ENCODE data around the gene RBM5. TPM values are rescaled to one million over a fixed set of nuclear protein-coding genes. Genes with fewer than 3 reads are reported as not detected.

Gene RBM5
- total RNA-seq, 2 experiments from 2014 or later, result 256 to 257 TPM

DNA sequence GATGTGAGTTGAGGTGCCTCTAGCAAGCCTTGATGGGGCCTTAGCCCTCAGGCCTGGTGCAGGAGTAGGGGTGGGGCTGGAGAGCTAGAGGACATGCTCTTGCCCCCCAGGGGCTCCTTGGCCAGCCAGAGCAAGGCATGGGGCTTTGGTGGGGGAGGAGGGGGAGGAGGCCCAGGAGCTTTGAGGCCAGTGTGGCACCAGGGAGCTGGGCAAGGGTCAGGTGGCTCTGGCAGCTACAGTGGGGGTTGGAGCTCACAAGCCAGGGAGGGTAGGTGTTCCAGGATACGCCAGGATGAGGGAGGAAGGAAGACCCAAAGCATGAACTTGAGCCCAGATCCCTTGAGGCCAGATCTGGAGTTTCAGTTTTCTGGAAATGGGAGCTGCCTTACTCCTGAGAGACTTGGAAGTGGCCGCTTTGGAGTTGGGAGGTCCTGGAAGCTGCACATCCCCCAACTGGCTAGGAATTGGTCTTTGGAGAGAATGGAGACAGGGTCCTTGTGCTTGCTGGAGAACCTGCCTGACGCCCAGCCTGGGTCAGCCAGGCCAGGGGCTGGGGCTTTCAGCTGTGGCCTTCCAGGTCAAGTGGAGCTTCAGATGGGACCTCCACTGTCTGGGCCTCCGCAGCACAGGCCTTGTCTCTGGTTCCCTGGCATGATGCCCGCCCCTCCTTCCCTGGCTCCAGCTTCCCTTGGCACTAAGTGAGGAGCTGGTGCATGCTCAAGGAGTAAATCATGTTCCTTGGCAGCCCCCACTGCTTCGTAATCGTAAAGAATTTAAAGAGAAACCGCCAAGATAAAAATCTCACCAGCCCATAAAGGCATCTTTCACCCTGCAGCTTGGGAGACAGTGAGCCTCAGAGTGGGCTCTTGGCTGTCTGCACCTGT is 75.1 kb downstream of the RBM5 start:
- no peak for DNase-seq
- Mint-ChIP-seq H3K9me3 (no peaks in the 10 kb centered on the region), H3K36me3 (no peaks in the 10 kb centered on the region), H3K4me3 (no peak overlapping the region), H3K27me3 (peaks cover 8% of the 10 kb centered on the region), H3K4me1 (no peaks in the 10 kb centered on the region), H3K27ac (no peak overlapping the region)
- no peak for ATAC-seq (ENCODE audit: low read depth)
- POLR2A ChIA-PET, result no interaction called here

GRCh38 chr3:50164481-50164880 is 75.8 kb downstream of the RBM5 start:
- no peak for ATAC-seq (ENCODE audit: low read depth)
- DNase-seq, result no peak
- H3K4me1 Mint-ChIP-seq, result no peaks in the 10 kb centered on the region
- no peaks in the 10 kb centered on the region for H3K9me3 Mint-ChIP-seq
- H3K27me3 Mint-ChIP-seq, result peaks cover 8% of the 10 kb centered on the region
- no peak overlapping the region for H3K27ac Mint-ChIP-seq
- H3K36me3 Mint-ChIP-seq, result no peaks in the 10 kb centered on the region
- no peak overlapping the region for H3K4me3 Mint-ChIP-seq
- POLR2A ChIA-PET, result no interaction called here

- POLR2A ChIA-PET, result no interaction called here
- no peak for ATAC-seq (ENCODE audit: low read depth)
Measured at GRCh38 chr3:50164984-50165909, 76.5 kb downstream of the RBM5 start.

DNA sequence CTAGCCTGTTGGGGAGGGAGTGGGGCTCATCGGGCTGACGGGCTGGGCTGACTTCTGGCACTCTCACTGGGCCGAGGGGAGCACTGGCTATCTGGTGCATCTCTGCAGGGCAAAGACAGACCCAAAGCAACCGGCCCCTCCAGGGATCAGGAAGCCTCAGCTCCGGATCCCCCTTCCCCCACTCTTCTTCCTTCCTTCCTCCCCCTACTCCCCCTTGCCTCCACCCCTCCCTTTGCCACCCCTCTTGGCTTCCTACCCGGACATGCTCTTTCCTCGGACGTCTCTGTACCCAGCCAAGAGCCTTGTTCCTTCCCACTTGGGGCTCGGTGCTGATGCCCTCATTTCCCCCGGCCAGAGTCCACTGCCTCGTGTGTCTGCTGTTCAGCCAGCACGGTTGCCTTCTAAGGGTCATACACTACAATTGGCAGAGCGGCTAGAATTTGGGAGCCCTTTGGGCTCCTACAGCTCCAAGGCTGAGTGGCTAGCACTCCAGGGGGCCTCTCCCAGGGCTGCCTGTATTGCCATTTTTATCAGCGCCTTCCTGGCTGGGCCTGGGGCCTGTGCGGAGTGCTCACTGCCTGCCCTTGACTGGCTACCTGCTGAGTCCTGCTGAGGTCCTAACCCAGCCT is 77.3 kb downstream of the RBM5 start:
- DNase-seq, result no peak
- Mint-ChIP-seq H3K27ac (no peak overlapping the region), H3K27me3 (peaks cover 8% of the 10 kb centered on the region)

More at GRCh38 chr3:50164984-50165909, 76.5 kb downstream of the RBM5 start:
- H3K27ac Mint-ChIP-seq, result no peak overlapping the region
- H3K4me1 Mint-ChIP-seq, result no peaks in the 10 kb centered on the region
- no peak overlapping the region for H3K4me3 Mint-ChIP-seq
- H3K27me3 Mint-ChIP-seq, result peaks cover 8% of the 10 kb centered on the region
- DNase-seq, result no peak
- H3K9me3 Mint-ChIP-seq, result no peaks in the 10 kb centered on the region
- no peaks in the 10 kb centered on the region for H3K36me3 Mint-ChIP-seq

DNA sequence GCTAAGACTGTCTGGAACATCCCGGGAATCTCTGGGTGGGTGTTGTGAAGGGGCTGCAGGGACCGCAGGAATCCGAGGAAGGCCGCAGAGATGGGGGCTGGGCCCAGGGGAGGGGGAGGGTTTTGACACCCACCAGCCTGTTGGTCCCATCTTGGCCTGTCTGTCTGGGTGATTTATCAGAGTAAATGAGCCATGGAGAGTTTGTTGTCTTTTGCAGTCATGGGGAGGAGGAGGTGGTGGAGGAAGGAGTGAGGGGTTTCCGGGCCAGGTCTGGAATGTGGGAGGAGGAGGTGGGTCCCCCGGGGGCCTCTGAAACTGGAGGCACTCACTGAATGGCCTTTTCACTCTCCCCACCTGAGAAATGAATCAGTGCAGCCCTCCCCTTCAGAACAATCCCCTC is 77.9 kb downstream of the RBM5 start:
- no peak for DNase-seq
- H3K4me1 Mint-ChIP-seq, result no peaks in the 10 kb centered on the region

More for the DNA sequence above, 77.3 kb downstream of the RBM5 start:
- Mint-ChIP-seq H3K4me3 (no peak overlapping the region), H3K9me3 (no peaks in the 10 kb centered on the region), H3K36me3 (no peaks in the 10 kb centered on the region), H3K4me1 (no peaks in the 10 kb centered on the region)
- no peak for ATAC-seq (ENCODE audit: low read depth)
- POLR2A ChIA-PET, result no interaction called here

GRCh38 chr3:50167069-50167840 is 78.5 kb downstream of the RBM5 start:
- H3K27ac Mint-ChIP-seq, result no peak overlapping the region
- peaks cover 6% of the 10 kb centered on the region for H3K27me3 Mint-ChIP-seq

More for the DNA sequence above, 77.9 kb downstream of the RBM5 start:
- Mint-ChIP-seq H3K27me3 (peaks cover 6% of the 10 kb centered on the region), H3K9me3 (no peaks in the 10 kb centered on the region), H3K27ac (no peak overlapping the region), H3K36me3 (no peaks in the 10 kb centered on the region), H3K4me3 (no peak overlapping the region)
- ATAC-seq (ENCODE audit: low read depth), result no peak
- POLR2A ChIA-PET, result no interaction called here

GRCh38 chr3:50167841-50168209 is 79.1 kb downstream of the RBM5 start:
- ATAC-seq (ENCODE audit: low read depth), result no peak
- no peak overlapping the region for H3K4me3 Mint-ChIP-seq

More at GRCh38 chr3:50167069-50167840, 78.5 kb downstream of the RBM5 start:
- H3K36me3 Mint-ChIP-seq, result no peaks in the 10 kb centered on the region
- no peak for DNase-seq
- no peaks in the 10 kb centered on the region for H3K4me1 Mint-ChIP-seq
- POLR2A ChIA-PET, result no interaction called here
- no peaks in the 10 kb centered on the region for H3K9me3 Mint-ChIP-seq
- no peak overlapping the region for H3K4me3 Mint-ChIP-seq
- no peak for ATAC-seq (ENCODE audit: low read depth)

GRCh38 chr3:50168388-50168787 is 79.7 kb downstream of the RBM5 start:
- Mint-ChIP-seq H3K4me1 (no peaks in the 10 kb centered on the region), H3K9me3 (no peaks in the 10 kb centered on the region), H3K36me3 (no peaks in the 10 kb centered on the region), H3K4me3 (no peak overlapping the region), H3K27me3 (peaks cover 3% of the 10 kb centered on the region), H3K27ac (no peak overlapping the region)
- DNase-seq, result no peak
- POLR2A ChIA-PET, result no interaction called here
- ATAC-seq (ENCODE audit: low read depth), result no peak

More at GRCh38 chr3:50167841-50168209, 79.1 kb downstream of the RBM5 start:
- DNase-seq, result no peak
- no peaks in the 10 kb centered on the region for H3K4me1 Mint-ChIP-seq
- H3K9me3 Mint-ChIP-seq, result no peaks in the 10 kb centered on the region
- H3K27ac Mint-ChIP-seq, result no peak overlapping the region
- H3K27me3 Mint-ChIP-seq, result peaks cover 3% of the 10 kb centered on the region
- POLR2A ChIA-PET, result no interaction called here
- no peaks in the 10 kb centered on the region for H3K36me3 Mint-ChIP-seq

Other genes with a start within 250 kb of the RBM5 start
- gene TRAIP, start 232.4 kb upstream of the RBM5 start, total RNA-seq, result 10 to 100 TPM; 24.0 to 24.4 TPM
- not detected for gene CAMKV, start 219.0 kb upstream of the RBM5 start, total RNA-seq
- gene MST1R, start 185.0 kb upstream of the RBM5 start, total RNA-seq, result 1 to 10 TPM; 1.7 to 2.9 TPM
- gene MON1A, start 159.1 kb upstream of the RBM5 start, total RNA-seq, result 10 to 100 TPM; 11.9 to 12.9 TPM
- gene RBM6, start 148.8 kb upstream of the RBM5 start, total RNA-seq, result 100 to 1,000 TPM; 147 TPM
- gene SEMA3F, start 66.4 kb downstream of the RBM5 start, total RNA-seq, result under 1 TPM in 1 of 2 experiments, not detected in 1; 0.09 TPM
- not detected for gene GNAT1, start 102.7 kb downstream of the RBM5 start, total RNA-seq
- not detected for gene SLC38A3, start 116.4 kb downstream of the RBM5 start, total RNA-seq
- gene GNAI2, start 147.3 kb downstream of the RBM5 start, total RNA-seq, result 100 to 1,000 TPM; 435 to 448 TPM
- gene SEMA3B, start 180.2 kb downstream of the RBM5 start, total RNA-seq, result 1 to 10 TPM in 1 of 2 experiments, under 1 TPM in 1; 0.36 to 1.0 TPM
- not detected for gene LSMEM2, start 190.2 kb downstream of the RBM5 start, total RNA-seq
- 10 to 100 TPM; 50.0 to 59.0 TPM for gene IFRD2, start 203.5 kb downstream of the RBM5 start, total RNA-seq
- 1 to 10 TPM; 5.9 to 7.0 TPM for gene HYAL3, start 210.5 kb downstream of the RBM5 start, total RNA-seq
- 10 to 100 TPM; 34.3 to 37.7 TPM for gene NAA80, start 210.5 kb downstream of the RBM5 start, total RNA-seq
- under 1 TPM; 0.25 to 0.28 TPM for gene HYAL1, start 214.7 kb downstream of the RBM5 start, total RNA-seq
- gene HYAL2, start 233.8 kb downstream of the RBM5 start, total RNA-seq, result 1 to 10 TPM; 4.9 to 5.1 TPM
- gene TUSC2, start 239.3 kb downstream of the RBM5 start, total RNA-seq, result 10 to 100 TPM; 20.2 to 20.8 TPM

Measured in activated naive CD8-positive, alpha-beta T cell treated with anti-CD3 and anti-CD28 coated beads, Interleukin-2, amount 10 ng/mL, durations not matched to agents 7 days and 5 days (primary cell).